CD4-positive, alpha-beta T cell (primary cell): ENCODE results near the gene DOHH. TPM values are rescaled to one million over a fixed set of nuclear protein-coding genes. Genes with fewer than 3 reads are reported as not detected.
A peak's percentile ranks its signal among the peaks of the same experiment; 100 is the strongest.

Source experiments
- ATAC-seq: fragments of 200-7000 bp; cut with Tn5 transposase; one replicate; pipeline ENCODE4 v1.10.0; 2022; ENCODE audit warnings: mild to moderate bottlenecking; ENCODE audit not compliant: poor library complexity
- CTCF ChIA-PET: fragments of 350-600 bp; sonication (Branson Sonifier 250); formaldehyde crosslinking; loops from one replicate; lab custom pipeline; 2021; ENCODE audit warnings: antibody characterized with exemption, inconsistent platforms; lab: Charles Lee
- POLR2A ChIA-PET: fragments of 350-600 bp; sonication (Branson Sonifier 250); formaldehyde crosslinking; loops from one replicate; lab custom pipeline; 2021; ENCODE audit warnings: antibody characterized with exemption, inconsistent platforms; lab: Charles Lee
- DNase-seq, 14 experiments: peaks; one replicate each; pipeline ENCODE4 v3.0.0-alpha.2; 2013 to 2020; ENCODE audit warnings: mixed read lengths in 2 of 14
- H3K27ac ChIP-seq, 2 donors: one replicate each; pipeline versions ENCODE4 v1.5.1 to v1.7.0; 2013; ENCODE audit warnings: low read length in 2 of 2, low read depth in 1 of 2, mild to moderate bottlenecking in 1 of 2
- H3K27me3 ChIP-seq, 2 experiments: 1 replicate in 1 of 2; 2 replicates in 1 of 2; pipeline versions ENCODE4 v1.6.1 to v1.7.0; 2013; ENCODE audit warnings: low read length in 2 of 2, control low read depth in 1 of 2, mild to moderate bottlenecking in 1 of 2, moderate library complexity in 1 of 2; ENCODE audit not compliant: insufficient read depth in 2 of 2, control insufficient read depth in 1 of 2
- H3K36me3 ChIP-seq: one replicate; pipeline ENCODE4 v1.6.1; 2013; ENCODE audit warnings: low read length, control low read depth; ENCODE audit not compliant: insufficient read depth
- H3K4me1 ChIP-seq: one replicate; pipeline ENCODE4 v1.6.1; 2013; ENCODE audit warnings: low read length, control low read depth; ENCODE audit not compliant: insufficient read depth
- H3K4me3 ChIP-seq: one replicate; pipeline ENCODE4 v1.5.1; 2013; ENCODE audit warnings: mild to moderate bottlenecking, low read length, moderate library complexity
- H3K9me3 ChIP-seq, 2 experiments: 1 replicate in 1 of 2; 2 replicates in 1 of 2; pipeline versions ENCODE4 v1.6.1 to v1.7.0; 2013; ENCODE audit warnings: low read length in 2 of 2, mild to moderate bottlenecking in 2 of 2, control low read depth in 1 of 2, moderate library complexity in 1 of 2; ENCODE audit not compliant: control insufficient read depth in 1 of 2, insufficient read depth in 1 of 2
- H3K27ac Mint-ChIP-seq: one replicate; pipeline ENCODE4 v1.8.0; 2020; ENCODE audit warnings: mixed read lengths
- H3K27me3 Mint-ChIP-seq: one replicate; pipeline ENCODE4 v1.8.0; 2021; ENCODE audit warnings: mixed read lengths
- H3K36me3 Mint-ChIP-seq: one replicate; pipeline ENCODE4 v1.8.0; 2021; ENCODE audit warnings: low read depth, mixed read lengths
- H3K4me1 Mint-ChIP-seq: one replicate; pipeline ENCODE4 v1.8.0; 2021; ENCODE audit warnings: low read depth, mixed read lengths
- H3K4me3 Mint-ChIP-seq: one replicate; pipeline ENCODE4 v1.8.0; 2020; ENCODE audit warnings: mild to moderate bottlenecking, mixed read lengths
- H3K9me3 Mint-ChIP-seq: one replicate; pipeline ENCODE4 v1.8.0; 2020; ENCODE audit warnings: mixed read lengths
- intact Hi-C, 2 experiments: fragments of 100-400 bp; cut with DNase I in 1 of 2; cut with micrococcal nuclease in 1 of 2; formaldehyde crosslinking; loops; one replicate each; pipeline versions ENCODE4 v1.15.1 to v1.9.0; 2023 to 2025; cut with DNase I, micrococcal nuclease
- total RNA-seq, 174 experiments: library from RNA in 2 of 174; stranded (reverse) in 2 of 174; gene quantifications; one replicate each; pipeline ENCODE4 v1.2.3 and lab custom pipeline; 2021 to 2026
- TF ChIP-seq, protein P1 (sequence below): fragments of 200-600 bp; IDR thresholded peaks from one replicate; pipeline ENCODE4 v1.8.0; 2022; ENCODE audit warnings: antibody characterized with exemption, mild to moderate bottlenecking

Gene DOHH
- total RNA-seq, 2 experiments from 2014 or later = 3.9 to 4.7 TPM

DNA sequence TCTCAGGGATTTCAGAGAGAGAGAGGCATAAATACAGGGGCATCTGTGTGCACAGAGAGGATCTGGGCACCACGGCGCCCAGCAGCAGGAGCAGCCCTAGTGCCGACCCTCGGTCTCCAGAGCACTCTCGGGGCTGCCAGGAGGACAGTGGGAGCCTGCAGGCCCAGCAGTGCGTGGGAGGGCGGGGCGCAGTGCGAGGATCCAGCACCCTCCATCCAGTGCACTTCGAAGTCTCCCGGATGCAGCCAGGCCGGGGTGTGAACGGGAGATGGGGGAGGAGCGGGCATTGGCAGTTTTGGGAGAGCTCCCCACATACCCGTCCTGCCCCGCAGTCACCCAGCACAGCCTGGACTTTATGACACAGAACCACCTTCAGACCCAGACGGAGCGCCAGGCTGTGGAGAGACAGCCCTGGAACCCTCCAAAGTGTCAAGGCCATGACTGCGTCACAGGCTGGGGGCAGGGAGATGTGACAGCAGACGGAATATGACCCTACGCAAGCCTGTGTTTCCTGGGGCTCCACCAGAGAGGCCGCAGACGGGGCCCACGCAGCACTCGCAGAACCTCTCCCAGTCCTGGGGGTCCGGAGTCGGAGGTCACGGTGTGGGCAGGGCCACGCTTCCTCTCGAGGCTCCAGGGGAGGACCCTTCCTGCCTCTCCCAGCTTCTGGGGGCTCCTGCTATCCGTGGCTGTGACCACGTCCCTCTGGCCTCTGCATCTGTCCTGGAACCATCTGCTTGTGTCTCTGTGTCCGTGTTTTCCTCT, 23.8 kb upstream of the DOHH start:
- Mint-ChIP-seq H3K27ac (no peak overlapping the region), H3K4me1 (peaks cover 5% of the 10 kb centered on the region), H3K27me3 (no peaks in the 10 kb centered on the region), H3K9me3 (no peaks in the 10 kb centered on the region), H3K36me3 (peaks cover 28% of the 10 kb centered on the region), H3K4me3 (no peak overlapping the region)
- no peak for DNase-seq
- intact Hi-C loops = no loop called here
- H3K27me3 ChIP-seq = no peaks in the 10 kb centered on the region
- no peaks in the 10 kb centered on the region for H3K9me3 ChIP-seq
- CTCF ChIA-PET = no interaction called here
- POLR2A ChIA-PET = no interaction called here
- H3K4me1 ChIP-seq = no peaks in the 10 kb centered on the region
- TF ChIP-seq, protein P1, sequence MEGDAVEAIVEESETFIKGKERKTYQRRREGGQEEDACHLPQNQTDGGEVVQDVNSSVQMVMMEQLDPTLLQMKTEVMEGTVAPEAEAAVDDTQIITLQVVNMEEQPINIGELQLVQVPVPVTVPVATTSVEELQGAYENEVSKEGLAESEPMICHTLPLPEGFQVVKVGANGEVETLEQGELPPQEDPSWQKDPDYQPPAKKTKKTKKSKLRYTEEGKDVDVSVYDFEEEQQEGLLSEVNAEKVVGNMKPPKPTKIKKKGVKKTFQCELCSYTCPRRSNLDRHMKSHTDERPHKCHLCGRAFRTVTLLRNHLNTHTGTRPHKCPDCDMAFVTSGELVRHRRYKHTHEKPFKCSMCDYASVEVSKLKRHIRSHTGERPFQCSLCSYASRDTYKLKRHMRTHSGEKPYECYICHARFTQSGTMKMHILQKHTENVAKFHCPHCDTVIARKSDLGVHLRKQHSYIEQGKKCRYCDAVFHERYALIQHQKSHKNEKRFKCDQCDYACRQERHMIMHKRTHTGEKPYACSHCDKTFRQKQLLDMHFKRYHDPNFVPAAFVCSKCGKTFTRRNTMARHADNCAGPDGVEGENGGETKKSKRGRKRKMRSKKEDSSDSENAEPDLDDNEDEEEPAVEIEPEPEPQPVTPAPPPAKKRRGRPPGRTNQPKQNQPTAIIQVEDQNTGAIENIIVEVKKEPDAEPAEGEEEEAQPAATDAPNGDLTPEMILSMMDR = no peak
- no peak for ATAC-seq
- H3K36me3 ChIP-seq = peaks cover 75% of the 10 kb centered on the region
- no peak overlapping the region for H3K4me3 ChIP-seq
- H3K27ac ChIP-seq = no peak overlapping the region

GRCh38 chr19:3523361-3524077, 23.0 kb upstream of the DOHH start:
- H3K4me3 ChIP-seq = no peak overlapping the region
- H3K27me3 Mint-ChIP-seq = no peaks in the 10 kb centered on the region
- peaks cover 28% of the 10 kb centered on the region for H3K36me3 Mint-ChIP-seq
- H3K27ac Mint-ChIP-seq = no peak overlapping the region
- ATAC-seq (no peak), DNase-seq (no peak)
- ChIA-PET CTCF (no interaction called here), POLR2A (no interaction called here)
- intact Hi-C loops = no loop called here
- H3K4me3 Mint-ChIP-seq = peak overlapping the region; percentile 30
- H3K4me1 Mint-ChIP-seq = peaks cover 9% of the 10 kb centered on the region
- TF ChIP-seq, protein P1 = no peak
- H3K4me1 ChIP-seq = no peaks in the 10 kb centered on the region
- no peak overlapping the region for H3K27ac ChIP-seq
- no peaks in the 10 kb centered on the region for H3K9me3 ChIP-seq
- H3K9me3 Mint-ChIP-seq = no peaks in the 10 kb centered on the region
- H3K27me3 ChIP-seq = no peaks in the 10 kb centered on the region
- peaks cover 82% of the 10 kb centered on the region for H3K36me3 ChIP-seq

GRCh38 chr19:3522421-3523360, 22.2 kb upstream of the DOHH start:
- H3K27me3 ChIP-seq = no peaks in the 10 kb centered on the region
- no peaks in the 10 kb centered on the region for H3K9me3 ChIP-seq
- TF ChIP-seq, protein P1 = no peak
- ChIA-PET CTCF (no interaction called here), POLR2A (no interaction called here)
- no peak for ATAC-seq
- H3K4me3 Mint-ChIP-seq = no peak overlapping the region
- peaks cover 28% of the 10 kb centered on the region for H3K36me3 Mint-ChIP-seq
- intact Hi-C loops = no loop called here
- DNase-seq = no peak
- H3K4me1 Mint-ChIP-seq = peaks cover 10% of the 10 kb centered on the region
- H3K36me3 ChIP-seq = peaks cover 75% of the 10 kb centered on the region
- no peak overlapping the region for H3K27ac ChIP-seq
- no peaks in the 10 kb centered on the region for H3K27me3 Mint-ChIP-seq
- H3K4me3 ChIP-seq = no peak overlapping the region
- no peak overlapping the region for H3K27ac Mint-ChIP-seq
- H3K4me1 ChIP-seq = peaks cover 4% of the 10 kb centered on the region
- no peaks in the 10 kb centered on the region for H3K9me3 Mint-ChIP-seq
